C4-2B (cell line): Measurements from ENCODE around the gene CTNNA1.

ENCODE experiments used
- CTCF ChIP-seq: fragments of 450-650 bp; conservative IDR thresholded peaks from 2 replicates; pipeline ENCODE4 v1.5.1; 2017; ENCODE audit warnings: mild to moderate bottlenecking
- ZFX ChIP-seq: fragments of 450-650 bp; IDR thresholded peaks from 2 replicates; pipeline ENCODE4 v1.6.1; 2017

- TF ChIP-seq CTCF (no peak), ZFX (no peak)
These were observed 115.8 kb downstream of the CTNNA1 start for GRCh38 chr5:138869038-138869437.
